ENCODE results near the gene TRAF3IP1. TPM values are rescaled to one million over a fixed set of nuclear protein-coding genes. Genes with fewer than 3 reads are reported as not detected.

The TRAF3IP1 gene
- total and polyA plus RNA-seq, 2 of the 13 experiments (the other 11 are each of a cell fraction or from before 2014, with no cell fraction given): 4.1 to 12.9 TPM

GRCh38 chr2:238285653-238286082 is 34.6 kb upstream of the TRAF3IP1 start (continued):
- no peak for TF ChIP-seq STAT6 (CRISPR knock-in tag; IDR thresholded peaks at IDR 0.05; ENCODE audit: borderline replicate concordance)
- no peak for TF ChIP-seq NFKB2 (CRISPR knock-in tag; IDR thresholded peaks at IDR 0.05; ENCODE audit: borderline replicate concordance)
- no peak for TF ChIP-seq ZNF382 (CRISPR knock-in tag; IDR thresholded peaks at IDR 0.05; ENCODE audit: borderline replicate concordance)
- TF ChIP-seq NFE2L1 (CRISPR knock-in tag; IDR thresholded peaks at IDR 0.05; ENCODE audit: borderline replicate concordance): no peak
- TF ChIP-seq ARID4A (CRISPR knock-in tag; IDR thresholded peaks at IDR 0.05; ENCODE audit: borderline replicate concordance): peak; percentile 83; the same call in 1 of the 2 replicates
- peak; percentile 64; the same call in 1 of the 2 replicates for TF ChIP-seq MYPOP (CRISPR knock-in tag; IDR thresholded peaks at IDR 0.05)
- 0 out of 2 replicates have a peak, but pooled peaks have one; percentile 59 for TF ChIP-seq KLF6 (CRISPR knock-in tag; IDR thresholded peaks at IDR 0.05)
- no peak for TF ChIP-seq MBNL3 (CRISPR knock-in tag; conservative IDR thresholded peaks at IDR 0.05)
- no peak for TF ChIP-seq REXO4 (CRISPR knock-in tag; IDR thresholded peaks at IDR 0.05; ENCODE audit: borderline replicate concordance)
- no peak for TF ChIP-seq KDM3A (CRISPR knock-in tag; IDR thresholded peaks at IDR 0.05; ENCODE audit: low read depth)
- TF ChIP-seq ZNF280B (CRISPR knock-in tag; IDR thresholded peaks at IDR 0.05; ENCODE audit: borderline replicate concordance): no peak
- TF ChIP-seq KLF16 (CRISPR knock-in tag; IDR thresholded peaks at IDR 0.05): peak in 1 of 2 experiments; percentile 77; a peak in 2 of 4 replicates
- TF ChIP-seq TOE1 (CRISPR knock-in tag; IDR thresholded peaks at IDR 0.05): no peak
- no peak for TF ChIP-seq TCF12 (IDR thresholded peaks at IDR 0.05)
- no peak for TF ChIP-seq TCF12 (CRISPR knock-in tag; IDR thresholded peaks at IDR 0.05)
- no peak for TF ChIP-seq SKIL (CRISPR knock-in tag; IDR thresholded peaks at IDR 0.05; ENCODE audit: borderline replicate concordance)
